HG03469 (cell line): ENCODE data around the gene PBRM1.

Experiments
- ATAC-seq: cut with Tn5 transposase; IDR thresholded peaks from one replicate; pipeline ENCODE4 v1.9.1; 2021; ENCODE audit warnings: mild to moderate bottlenecking, moderate library complexity, moderate number of reproducible peaks; ENCODE audit not compliant: unreplicated experiment

The PBRM1 gene

DNA sequence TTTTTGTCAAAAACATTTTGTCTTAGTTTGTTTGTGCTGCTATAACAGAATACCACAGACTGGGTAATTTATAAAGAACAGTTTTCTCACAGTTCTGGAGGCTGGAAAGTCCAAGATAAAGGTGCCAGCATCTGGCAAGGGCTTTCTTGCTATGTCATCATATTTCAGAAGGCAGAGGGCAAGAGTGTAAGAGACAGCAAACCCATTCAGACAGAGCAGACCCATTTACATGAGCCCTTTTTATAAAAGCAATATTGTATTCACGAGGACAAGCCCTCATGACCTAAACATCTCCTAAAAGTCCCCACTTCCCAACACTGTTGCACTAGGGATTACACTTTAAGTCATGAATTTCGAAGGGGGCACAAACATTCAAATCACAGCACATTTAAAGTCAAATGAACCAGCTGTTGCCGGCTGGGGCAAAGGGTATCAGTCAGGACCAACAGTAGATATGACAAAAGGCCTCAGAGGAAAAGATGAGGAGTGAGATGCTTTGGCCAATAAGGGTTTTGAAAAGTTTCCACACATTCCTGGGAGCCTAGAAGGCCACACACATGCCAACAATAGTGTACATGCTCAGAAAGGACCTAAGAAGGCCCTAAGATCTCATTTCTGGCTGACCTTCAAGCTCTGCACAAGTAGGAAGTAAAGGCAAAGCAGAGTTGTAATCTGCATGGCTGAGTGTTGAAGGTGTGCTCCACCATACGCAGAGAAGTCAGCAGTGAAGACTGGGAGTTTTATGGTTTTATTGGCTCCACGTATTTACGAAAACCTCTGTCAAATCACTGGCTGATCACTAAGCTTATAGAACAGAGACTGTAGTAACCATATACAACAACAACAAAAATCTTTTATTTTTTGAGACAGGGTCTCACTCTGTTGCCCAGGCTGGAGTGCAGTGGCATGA lies 111.4 kb downstream of the PBRM1 start:
- no peak for ATAC-seq

DNA sequence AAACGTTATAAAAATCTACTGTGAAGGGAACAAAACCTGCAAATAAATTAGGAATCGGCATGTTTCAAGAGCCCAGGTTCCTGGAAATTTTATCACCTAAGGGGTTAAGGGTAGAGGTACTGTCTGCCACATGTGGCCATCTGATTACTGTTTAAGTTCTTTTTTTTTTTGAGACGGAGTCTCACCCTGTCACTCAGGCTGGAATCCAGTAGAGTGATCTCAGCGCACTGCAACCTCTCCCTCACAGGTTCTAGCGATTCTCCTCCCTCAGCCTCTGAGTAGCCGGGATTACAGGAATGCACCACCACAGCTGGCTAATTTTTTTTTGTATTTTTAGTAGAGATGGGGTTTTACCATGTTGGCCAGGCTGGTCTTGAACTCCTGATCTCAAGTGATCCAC lies 113.5 kb downstream of the PBRM1 start:
- no peak for ATAC-seq

DNA sequence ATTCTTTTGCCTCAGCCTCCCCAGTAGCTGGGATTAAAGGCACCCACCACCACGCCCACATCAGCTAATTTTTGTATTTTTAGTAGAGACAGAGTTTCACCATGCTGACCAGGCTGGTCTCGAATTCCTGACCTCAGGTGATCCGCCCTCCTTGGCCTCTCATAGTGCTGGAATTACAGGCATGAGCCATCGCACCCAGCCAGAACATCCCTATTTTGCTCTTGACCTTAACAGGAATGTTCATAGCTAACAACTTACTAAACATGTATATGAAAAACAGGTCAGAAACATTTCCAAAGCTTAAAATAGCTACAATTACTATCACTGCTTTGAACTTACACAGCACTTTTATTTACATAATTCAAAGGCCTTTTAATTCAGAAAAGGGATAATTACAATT lies 115.6 kb downstream of the PBRM1 start:
- no peak for ATAC-seq

DNA sequence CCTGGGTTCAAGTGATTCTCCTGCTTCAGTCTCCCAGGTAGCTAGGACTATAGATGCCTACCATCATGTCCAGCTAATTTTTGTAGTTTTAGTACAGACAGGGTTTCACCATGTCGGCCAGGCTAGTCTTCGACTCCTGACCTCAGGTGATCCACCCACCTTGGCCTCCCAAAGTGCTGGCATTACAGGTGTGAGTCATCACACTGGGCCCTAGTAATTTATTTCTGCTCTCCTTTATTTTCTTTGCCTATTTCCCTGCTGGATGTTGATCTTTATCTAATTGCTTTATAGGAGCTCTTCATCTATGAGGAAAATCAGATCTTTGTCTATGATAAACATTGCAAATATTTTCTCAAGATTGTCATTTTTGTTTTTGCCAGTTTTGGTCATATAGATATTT lies 117.6 kb downstream of the PBRM1 start:
- no peak for ATAC-seq

DNA sequence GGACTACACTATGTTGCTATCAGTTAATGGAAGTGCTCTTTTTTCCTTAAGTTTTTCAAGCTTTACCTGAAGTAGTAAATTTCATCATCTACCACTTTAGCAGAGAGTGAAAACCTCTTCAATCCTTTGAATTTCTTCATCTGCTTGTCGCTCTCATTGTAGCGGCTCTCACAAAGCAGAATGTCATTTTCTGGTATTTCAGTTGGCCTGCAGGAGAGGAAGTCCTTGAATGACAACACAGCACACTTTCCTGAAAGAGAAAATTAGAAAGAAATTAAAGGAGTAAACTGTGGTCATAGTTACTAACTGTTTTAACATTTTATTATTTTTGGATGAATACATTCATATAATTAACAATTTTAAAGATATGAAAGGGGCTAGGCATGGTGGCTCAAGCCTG lies 121.7 kb downstream of the PBRM1 start:
- no peak for ATAC-seq

DNA sequence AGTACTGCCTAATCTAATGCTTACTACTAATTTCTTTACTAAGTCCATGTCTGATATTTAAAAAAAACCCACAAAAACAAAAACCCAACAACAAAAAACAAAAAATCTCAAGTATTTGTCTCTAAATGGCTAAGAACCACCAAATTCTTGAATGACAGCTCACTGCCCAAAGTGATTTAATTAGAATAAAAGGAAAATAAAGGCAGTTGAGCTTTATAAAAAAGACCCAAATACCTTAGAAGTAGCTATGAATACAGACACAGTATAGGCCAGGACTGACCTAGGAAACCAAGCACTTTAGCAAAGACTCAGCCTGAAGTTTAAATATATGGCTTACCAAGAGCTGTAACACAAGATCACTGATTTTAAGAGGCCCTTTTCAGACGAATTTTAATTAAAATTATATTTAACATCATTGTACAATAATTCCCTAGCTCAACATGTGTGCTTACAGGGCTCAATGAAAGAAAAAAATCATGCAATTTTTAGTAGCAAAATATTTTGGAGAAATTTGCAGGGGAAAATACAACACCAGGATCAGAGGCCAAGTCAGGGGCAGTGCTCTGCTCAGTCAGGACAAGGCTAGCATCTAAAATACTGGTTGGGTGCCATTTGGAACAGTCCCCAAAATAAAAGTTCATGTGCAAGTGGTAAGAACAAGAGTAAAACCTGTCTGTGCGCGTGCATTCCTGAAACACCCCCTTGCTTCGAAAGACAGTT lies 124.5 kb downstream of the PBRM1 start:
- no peak for ATAC-seq

DNA sequence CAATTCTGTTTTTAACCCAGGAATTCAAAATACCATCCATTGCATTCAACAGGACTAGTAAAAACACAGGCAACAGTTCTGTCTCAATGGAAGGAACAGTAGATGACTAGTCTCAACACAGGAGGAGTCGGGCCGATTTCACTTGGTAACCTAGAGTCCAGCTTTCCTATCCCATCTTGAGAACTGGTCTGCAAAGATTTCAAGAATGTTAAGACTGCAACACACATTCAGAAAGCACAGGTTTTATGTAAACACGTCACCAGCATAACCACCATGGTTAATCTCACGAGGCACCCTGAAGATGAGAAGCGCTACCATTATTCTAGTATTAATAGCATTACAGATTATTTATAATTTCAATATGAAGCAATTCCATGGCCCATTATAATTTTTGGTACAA lies 127.3 kb downstream of the PBRM1 start:
- ATAC-seq: no peak

DNA sequence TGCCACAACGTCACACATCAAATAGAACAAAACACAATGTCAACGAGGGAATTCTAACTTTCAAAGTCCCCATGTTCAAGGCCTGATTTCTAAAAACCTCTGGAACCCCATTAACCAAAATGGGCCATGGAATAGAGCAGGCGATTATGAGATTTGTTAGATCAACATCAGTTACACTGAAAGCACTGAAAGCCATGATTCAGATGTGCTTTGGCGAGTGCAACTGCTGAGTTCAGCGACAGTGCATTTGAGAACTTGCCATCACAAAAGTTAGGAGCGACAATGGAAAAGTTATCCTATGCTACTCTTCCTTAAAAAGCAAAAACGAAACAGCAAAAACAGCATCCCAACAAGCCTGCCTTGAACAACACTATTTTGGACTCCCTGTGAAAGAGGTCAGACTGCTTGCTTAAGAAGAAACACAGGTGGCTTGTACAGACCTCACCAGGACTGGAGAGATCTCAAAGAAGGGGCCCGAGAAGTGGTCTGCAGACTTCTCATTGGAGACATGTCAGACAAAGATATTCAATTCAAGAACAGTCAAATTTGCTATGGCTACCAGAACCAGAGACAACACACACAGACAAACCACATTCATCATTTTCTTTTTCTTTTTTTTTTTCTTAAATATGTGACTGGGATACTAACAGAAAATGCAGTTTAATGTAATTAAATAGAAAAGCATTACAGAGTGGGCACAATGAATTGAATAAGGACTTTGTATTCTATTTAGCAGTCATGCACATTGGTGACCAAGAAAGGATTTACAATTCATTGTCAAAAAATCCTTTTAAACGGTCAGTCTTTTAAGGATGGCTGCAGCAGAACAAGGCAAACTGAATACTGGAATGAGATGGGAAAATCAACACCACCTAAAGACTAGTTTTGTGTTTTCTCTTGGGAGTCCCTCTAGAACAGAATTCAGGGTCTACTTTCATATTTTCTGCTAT lies 128.4 kb downstream of the PBRM1 start:
- ATAC-seq: no peak

DNA sequence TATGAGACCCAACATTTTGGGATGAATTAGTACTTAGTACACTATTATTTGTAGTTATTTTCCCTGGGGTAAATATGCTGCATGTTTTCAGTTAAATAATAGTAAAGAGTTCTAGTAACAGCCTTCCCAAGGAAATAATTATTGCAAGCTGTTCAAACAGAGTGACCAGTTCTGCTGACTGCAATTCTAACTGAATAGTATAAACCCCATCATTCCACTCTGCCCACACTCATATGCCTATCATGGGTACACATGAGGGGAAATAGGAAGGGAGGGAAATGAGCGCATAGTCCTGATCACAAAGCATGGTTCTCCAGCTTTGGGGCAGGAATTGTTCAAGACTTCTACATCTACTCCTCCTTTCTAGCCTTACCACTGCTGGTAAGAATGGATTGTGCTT lies 130.7 kb downstream of the PBRM1 start:
- ATAC-seq: no peak

DNA sequence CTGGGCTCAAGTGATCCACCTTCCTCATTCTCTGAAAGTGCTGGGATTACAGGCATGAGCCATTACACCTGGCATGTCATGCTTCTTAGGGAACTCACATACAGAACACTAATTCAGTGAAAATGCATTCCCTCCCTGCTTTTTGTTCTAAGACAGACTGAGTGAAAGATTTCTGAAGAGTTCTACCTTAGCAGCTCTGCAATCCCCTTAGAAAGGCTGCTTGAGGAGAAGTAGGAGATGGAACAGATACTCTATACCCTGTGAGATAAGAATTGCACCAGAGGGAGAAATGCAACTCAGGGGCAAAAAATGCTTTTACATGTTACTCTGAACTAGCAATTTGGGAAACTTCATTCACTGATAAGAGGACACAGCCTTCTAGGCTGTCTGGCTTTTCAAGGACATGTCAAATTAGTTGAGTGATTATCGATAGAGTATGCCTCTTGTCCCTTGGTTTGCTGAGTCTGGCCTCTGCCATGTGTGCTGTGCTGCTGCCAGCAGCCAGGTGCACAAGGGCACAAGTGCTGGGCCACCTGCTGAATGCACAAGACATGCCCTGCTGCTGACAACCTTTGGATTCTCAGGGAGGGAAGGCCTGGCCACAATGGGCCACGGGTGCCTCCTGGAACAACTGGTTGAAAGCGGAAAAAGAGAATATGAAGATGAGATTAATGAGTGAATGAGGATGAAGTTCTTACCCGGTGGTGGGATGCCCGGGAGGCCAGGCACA lies 131.5 kb downstream of the PBRM1 start:
- ATAC-seq: no peak

DNA sequence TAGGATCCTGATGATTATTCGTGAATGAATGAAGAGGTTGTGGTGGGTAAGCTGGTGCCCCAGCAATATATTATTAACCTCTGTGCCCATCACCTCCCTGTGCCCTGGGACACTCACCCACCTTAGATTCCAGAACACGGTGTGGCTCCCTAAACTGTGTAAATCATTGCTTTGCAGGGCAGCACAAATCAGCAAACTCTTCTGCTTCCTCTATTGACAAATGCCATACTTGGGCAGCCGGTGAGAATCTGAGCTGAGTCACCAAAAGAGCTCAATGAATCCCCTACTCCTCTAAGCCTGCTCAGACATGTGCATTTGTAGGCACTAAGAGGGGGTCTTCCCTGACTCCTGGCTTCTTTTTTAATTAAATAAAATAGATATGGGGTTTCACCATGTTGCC lies 133.6 kb downstream of the PBRM1 start:
- no peak for ATAC-seq

DNA sequence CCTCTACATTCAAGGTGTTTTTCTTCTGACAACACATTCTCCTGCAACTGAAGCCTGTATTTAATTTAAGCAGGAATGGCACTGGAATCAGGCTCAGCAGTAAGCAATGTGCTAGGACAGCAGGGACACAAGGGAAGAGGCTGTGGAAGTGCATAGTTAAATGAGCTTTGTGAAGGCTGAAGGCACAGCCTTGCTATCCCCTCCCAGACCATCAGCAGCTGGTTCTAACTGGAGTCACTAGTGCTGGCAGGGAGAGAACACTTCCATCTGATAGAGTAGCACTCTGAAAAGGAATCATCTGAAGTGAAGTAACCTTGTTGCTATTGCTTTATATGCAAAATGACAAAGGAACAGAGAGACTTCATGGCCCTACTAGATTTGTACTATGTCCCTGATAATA lies 134.6 kb downstream of the PBRM1 start:
- no peak for ATAC-seq

DNA sequence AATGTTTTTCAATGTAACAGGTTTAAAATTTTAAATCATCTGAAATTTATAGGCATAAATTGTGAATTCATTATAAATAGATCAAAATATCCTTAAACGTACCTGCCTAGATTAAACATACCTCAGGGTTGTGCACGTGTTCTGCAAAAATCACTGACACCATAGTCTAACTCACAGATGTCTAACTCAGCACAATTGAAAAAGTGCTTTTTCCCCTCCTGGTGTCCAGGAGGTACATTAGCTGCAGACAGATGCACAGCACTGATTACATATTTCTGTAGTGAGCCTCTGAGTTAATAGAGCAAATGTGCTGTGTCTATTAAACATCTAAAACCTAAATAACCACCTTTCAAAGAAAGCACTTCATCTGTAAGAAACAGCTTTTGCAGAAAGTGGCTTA lies 138.6 kb downstream of the PBRM1 start:
- no peak for ATAC-seq

DNA sequence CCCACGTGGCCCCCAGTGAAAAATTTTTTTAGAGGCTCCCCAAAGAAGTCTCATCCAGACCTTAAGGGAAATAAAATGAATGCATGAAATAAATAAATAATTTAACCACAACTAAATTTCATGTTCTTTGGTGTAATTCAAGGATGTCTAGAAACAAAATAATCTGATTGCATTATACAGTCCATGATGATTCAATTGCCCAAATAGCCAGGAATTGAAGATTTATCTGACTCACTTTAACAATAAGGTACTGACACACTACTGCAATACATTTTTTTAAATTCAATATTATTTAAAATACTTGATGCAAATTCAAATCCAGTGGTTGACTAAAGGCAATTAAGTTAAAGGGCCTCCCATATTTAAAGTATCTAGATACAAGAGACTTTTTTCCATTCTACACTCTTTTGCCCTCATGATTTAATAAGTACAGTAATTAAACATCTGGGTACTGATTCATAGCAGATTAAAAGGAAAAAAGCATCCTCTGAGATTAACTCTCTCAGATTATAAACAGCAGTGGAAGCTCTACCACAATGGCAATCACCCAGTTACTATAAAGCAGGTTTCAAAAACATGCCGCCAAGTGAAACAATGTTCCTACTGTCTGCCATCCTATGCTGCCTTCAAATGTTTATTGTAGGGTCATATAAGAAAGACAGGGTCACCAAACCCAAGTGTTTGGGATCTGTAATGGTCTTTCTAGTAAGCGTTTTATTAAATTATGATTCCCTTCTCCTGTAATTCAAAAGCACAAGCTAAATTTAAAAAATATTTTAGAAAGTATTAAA lies 139.4 kb downstream of the PBRM1 start:
- ATAC-seq: no peak

DNA sequence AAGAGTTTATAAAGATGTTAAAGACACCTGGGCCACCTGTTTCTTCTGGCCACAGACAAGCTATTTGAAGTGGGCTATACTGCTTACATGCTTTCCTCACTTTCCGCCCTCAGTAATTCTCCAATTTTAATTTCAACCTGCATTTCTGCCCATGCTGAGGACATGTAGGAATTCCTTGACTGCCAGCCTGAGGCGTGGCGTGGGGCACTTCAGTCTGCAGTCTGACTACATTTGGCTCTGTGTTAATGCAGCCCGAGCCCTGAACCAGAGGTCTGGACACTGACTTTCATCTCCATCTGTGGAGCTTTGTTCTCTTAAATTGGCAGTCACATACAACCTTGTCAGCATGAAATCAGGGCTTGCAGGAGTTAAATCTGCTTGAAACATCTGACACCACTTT lies 140.8 kb downstream of the PBRM1 start:
- no peak for ATAC-seq

DNA sequence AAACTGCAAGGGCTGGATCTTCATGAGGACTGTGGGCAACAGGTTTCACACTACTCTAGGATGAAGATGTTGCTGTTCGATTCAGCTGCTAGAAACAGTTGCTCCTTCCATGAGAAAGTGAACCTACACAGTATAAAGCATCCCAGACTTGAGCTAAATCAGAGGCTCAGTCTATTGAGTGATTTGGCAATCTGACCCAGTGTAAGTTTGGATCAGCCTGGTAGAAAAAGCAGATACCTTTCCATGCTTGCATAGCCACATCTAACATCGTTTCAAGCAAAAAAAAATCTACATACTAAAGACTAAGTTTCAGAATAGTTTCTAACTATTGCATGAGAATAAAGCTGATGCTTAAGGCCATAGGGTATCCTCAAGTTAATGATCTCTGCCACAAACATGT lies 144.7 kb downstream of the PBRM1 start:
- no peak for ATAC-seq

DNA sequence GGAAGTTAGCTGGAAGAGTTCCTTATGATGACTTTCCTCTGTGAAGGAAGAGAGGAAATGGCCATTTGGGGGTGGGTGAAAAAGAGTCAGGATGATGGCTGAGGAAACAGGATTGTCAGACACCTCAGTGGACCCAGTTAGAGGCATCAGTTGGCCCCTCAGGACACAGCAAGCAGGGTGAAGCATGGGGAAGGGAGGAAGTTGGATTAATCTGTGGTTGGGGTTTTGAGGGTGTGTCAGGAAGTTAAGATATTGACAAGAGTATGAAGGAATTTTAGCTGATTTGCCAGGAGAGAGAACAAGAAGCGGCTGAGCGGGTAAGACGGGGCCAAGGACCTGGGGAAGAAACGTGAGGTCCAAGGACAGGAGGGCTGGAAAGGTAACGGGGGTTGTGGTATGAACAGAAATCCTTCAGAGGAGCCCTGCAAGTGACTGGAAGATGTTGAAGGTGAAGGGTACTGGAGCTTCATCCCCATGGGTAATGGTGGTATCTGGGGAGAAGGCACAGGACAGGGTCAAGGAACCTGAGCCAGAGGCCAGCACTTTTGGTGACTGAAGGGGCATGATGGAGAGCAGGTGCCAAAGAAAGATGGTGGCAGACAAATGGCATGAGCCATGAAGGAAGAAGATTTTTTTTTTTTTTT lies 146.6 kb downstream of the PBRM1 start:
- ATAC-seq: no peak

DNA sequence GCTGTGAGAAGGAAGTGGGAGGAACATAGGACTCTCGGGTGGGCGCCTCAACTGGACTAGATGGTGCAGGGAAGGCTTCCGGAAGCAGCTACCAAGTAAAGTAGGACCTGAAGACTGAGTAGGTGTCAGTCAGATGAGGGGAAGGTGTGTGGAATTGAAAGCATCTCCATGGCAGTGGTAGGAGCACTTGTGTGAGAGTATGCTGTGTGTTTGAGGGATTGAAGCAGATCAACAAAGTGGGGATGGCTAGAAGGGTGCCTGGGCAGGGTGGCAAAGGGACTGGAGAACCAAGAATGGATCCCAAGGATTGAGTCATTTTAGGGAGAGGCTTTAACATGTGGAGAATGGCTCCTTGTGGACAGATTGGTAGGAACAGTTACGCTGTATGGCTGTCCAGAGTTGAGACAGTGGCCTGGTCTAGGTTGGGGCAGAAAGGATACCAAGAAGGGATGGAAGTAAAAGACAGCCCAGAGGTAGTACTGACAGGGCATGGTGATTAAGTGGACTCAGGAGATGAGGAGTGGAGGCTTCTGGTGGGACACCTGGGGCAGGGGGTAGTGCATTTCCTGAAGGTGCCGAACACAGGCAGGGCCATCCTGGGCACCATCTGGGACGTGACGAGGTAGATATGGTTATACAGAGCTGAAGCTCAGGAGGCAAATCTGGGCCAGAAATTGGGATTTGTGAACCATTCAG lies 147.8 kb downstream of the PBRM1 start:
- ATAC-seq: no peak

DNA sequence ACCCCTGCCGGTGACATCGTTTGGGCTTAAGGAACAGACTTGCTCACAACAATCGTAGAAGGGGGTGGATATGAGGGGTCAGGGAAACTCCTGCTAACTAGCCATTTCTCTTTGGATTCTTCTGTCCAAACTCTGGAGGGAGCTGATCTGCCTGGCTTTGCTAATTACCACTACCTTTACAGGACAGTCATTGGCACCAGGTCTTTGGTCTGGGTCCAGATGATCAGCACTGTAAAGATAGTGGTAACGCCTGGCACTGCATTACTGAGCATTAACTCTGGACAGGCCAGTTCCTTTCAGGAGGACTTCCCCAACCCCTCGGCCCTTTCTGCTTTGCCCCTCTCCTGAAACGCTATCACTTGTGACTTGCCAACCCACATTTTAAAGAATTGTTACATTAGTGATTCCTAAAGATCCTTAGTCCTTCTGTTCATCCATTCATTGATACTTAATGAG lies 148.5 kb downstream of the PBRM1 start:
- ATAC-seq: no peak
